Measurements from ENCODE around the gene RPS6KB2.

The RPS6KB2 gene

GRCh38 chr11:67395555-67396258, 32.6 kb upstream of the RPS6KB2 start:
- H3K4me1 ChIP-seq = peaks cover 60 to 79% (median 69%) of the 10 kb centered on the region in 10 experiments
- H3K27ac ChIP-seq = peak overlapping the region in 1 of 11 experiments; percentile 31; a peak in 1 of 22 replicates
- H3K4me2 ChIP-seq = peak overlapping the region in 5 of 11 experiments; percentile 82 to 93 (median 90); a peak in 7 of 22 replicates
- peaks cover 57 to 77% (median 69%) of the 10 kb centered on the region in 11 experiments for H3K36me3 ChIP-seq
- peaks cover 42 to 84% (median 69%) of the 10 kb centered on the region in 11 experiments; a peak in 21 of 22 replicates for H4K20me1 ChIP-seq
- H3K27me3 ChIP-seq = no peaks in the 10 kb centered on the region
- peak overlapping the region in 5 of 11 experiments; percentile 27 to 68 (median 60); a peak in 9 of 22 replicates for H3K9ac ChIP-seq
- H3K9me3 ChIP-seq (replicated peaks in 1 of 11) = no peaks in the 10 kb centered on the region
- no peak overlapping the region for H3K4me3 ChIP-seq
- TF ChIP-seq Cebpa-rat (IDR thresholded peaks at IDR 0.05) = no peak

- Histone ChIP-seq H3K36me3 (peaks cover 57 to 77% (median 69%) of the 10 kb centered on the region in 11 experiments), H4K20me1 (peaks cover 42 to 89% (median 74%) of the 10 kb centered on the region in 11 experiments; a peak in 21 of 22 replicates), H3K4me2 (peak overlapping the region in 10 of 11 experiments; percentile 82 to 99 (median 93); a peak in 18 of 22 replicates), H3K27ac (peak overlapping the region in 5 of 11 experiments; percentile 26 to 59 (median 34); a peak in 4 of 22 replicates), H3K4me1 (peaks cover 58 to 77% (median 69%) of the 10 kb centered on the region in 10 experiments), H3K9me3 (replicated peaks in 1 of 11) (no peaks in the 10 kb centered on the region), H3K9ac (peak overlapping the region in 8 of 11 experiments; percentile 52 to 97 (median 58); a peak in 13 of 22 replicates), H3K27me3 (no peaks in the 10 kb centered on the region), H3K4me3 (no peak overlapping the region; a peak in 2 of 20 replicates)
- TF ChIP-seq Cebpa-rat (IDR thresholded peaks at IDR 0.05) = no peak
These were observed 32.1 kb upstream of the RPS6KB2 start for GRCh38 chr11:67396259-67396581.

GRCh38 chr11:67396587-67397389, 31.5 kb upstream of the RPS6KB2 start:
- H3K36me3 ChIP-seq = peaks cover 57 to 77% (median 69%) of the 10 kb centered on the region in 11 experiments
- peaks cover 42 to 92% (median 77%) of the 10 kb centered on the region in 11 experiments; a peak in 21 of 22 replicates for H4K20me1 ChIP-seq
- H3K9me3 ChIP-seq (replicated peaks in 1 of 11) = no peaks in the 10 kb centered on the region
- peak overlapping the region; percentile 31 to 98 (median 57); a peak in 20 of 22 replicates for H3K9ac ChIP-seq
- no peak for TF ChIP-seq Cebpa-rat (IDR thresholded peaks at IDR 0.05)
- peak overlapping the region in 10 of 11 experiments; percentile 11 to 59 (median 39); a peak in 14 of 22 replicates for H3K27ac ChIP-seq
- H3K4me3 ChIP-seq = peak overlapping the region in 3 of 10 experiments; percentile 25 to 50 (median 26); a peak in 5 of 20 replicates
- H3K4me1 ChIP-seq = peaks cover 58 to 76% (median 68%) of the 10 kb centered on the region in 10 experiments
- no peaks in the 10 kb centered on the region for H3K27me3 ChIP-seq
- peak overlapping the region; percentile 53 to 99 (median 93) for H3K4me2 ChIP-seq

- Histone ChIP-seq H4K20me1 (peaks cover 42 to 88% (median 73%) of the 10 kb centered on the region in 11 experiments; a peak in 21 of 22 replicates), H3K9ac (peak overlapping the region; percentile 25 to 98 (median 56); a peak in 18 of 22 replicates), H3K9me3 (replicated peaks in 1 of 11) (no peaks in the 10 kb centered on the region), H3K27me3 (no peaks in the 10 kb centered on the region), H3K4me2 (peak overlapping the region; percentile 82 to 99 (median 93)), H3K4me3 (peak overlapping the region in 4 of 10 experiments; percentile 9 to 50 (median 17); a peak in 4 of 20 replicates), H3K27ac (peak overlapping the region in 6 of 11 experiments; percentile 20 to 47 (median 33); a peak in 4 of 22 replicates), H3K4me1 (peaks cover 61 to 79% (median 71%) of the 10 kb centered on the region in 10 experiments), H3K36me3 (peaks cover 57 to 77% (median 69%) of the 10 kb centered on the region in 11 experiments)
- no peak for TF ChIP-seq Cebpa-rat (IDR thresholded peaks at IDR 0.05)
These were observed 30.8 kb upstream of the RPS6KB2 start for GRCh38 chr11:67397536-67397935.

- no peaks in the 10 kb centered on the region for H3K27me3 ChIP-seq
- TF ChIP-seq Cebpa-rat (IDR thresholded peaks at IDR 0.05) = no peak
- H3K4me2 ChIP-seq = peak overlapping the region; percentile 82 to 99 (median 94); a peak in 21 of 22 replicates
- H3K9me3 ChIP-seq (replicated peaks in 1 of 11) = no peaks in the 10 kb centered on the region
- peak overlapping the region in 1 of 10 experiments; percentile 15; a peak in 2 of 20 replicates for H3K4me3 ChIP-seq
- H3K9ac ChIP-seq = peak overlapping the region in 10 of 11 experiments; percentile 31 to 98 (median 58); a peak in 17 of 22 replicates
- H4K20me1 ChIP-seq = peaks cover 42 to 82% (median 70%) of the 10 kb centered on the region in 11 experiments; a peak in 21 of 22 replicates
- peaks cover 57 to 76% (median 69%) of the 10 kb centered on the region in 11 experiments for H3K36me3 ChIP-seq
- 0 out of 22 replicates have a peak overlapping the region, but pooled peaks of 1 of the 11 experiments have one; percentile 13 for H3K27ac ChIP-seq
- H3K4me1 ChIP-seq = peaks cover 63 to 79% (median 71%) of the 10 kb centered on the region in 10 experiments
These were observed 30.2 kb upstream of the RPS6KB2 start for GRCh38 chr11:67397986-67398660.

GRCh38 chr11:67398661-67399563, 29.4 kb upstream of the RPS6KB2 start:
- peaks cover 53 to 68% (median 62%) of the 10 kb centered on the region in 11 experiments for H3K36me3 ChIP-seq
- H3K9ac ChIP-seq = peak overlapping the region; percentile 94 to 99 (median 97); a peak in 21 of 22 replicates
- H3K27ac ChIP-seq = peak overlapping the region in 3 of 11 experiments; percentile 13 to 22 (median 13); a peak in 2 of 22 replicates

More at GRCh38 chr11:67398661-67399563, 29.4 kb upstream of the RPS6KB2 start:
- peak overlapping the region; percentile 93 to 99 (median 97) for H3K4me2 ChIP-seq
- peak overlapping the region in 8 of 10 experiments; percentile 90 to 99 (median 96); a peak in 12 of 20 replicates for H3K4me3 ChIP-seq
- no peak for TF ChIP-seq Cebpa-rat (IDR thresholded peaks at IDR 0.05)
- no peaks in the 10 kb centered on the region for H3K27me3 ChIP-seq
- peaks cover 42 to 74% (median 68%) of the 10 kb centered on the region in 11 experiments; a peak in 21 of 22 replicates for H4K20me1 ChIP-seq
- no peaks in the 10 kb centered on the region for H3K9me3 ChIP-seq (replicated peaks in 1 of 11)
- peaks cover 68 to 80% (median 74%) of the 10 kb centered on the region in 10 experiments for H3K4me1 ChIP-seq

Measured in BLaER1 treated with 17β-estradiol and CSF1 and Interleukin-3, amounts not matched to agents 10 nM and 100 nM (cell line).